ENCODE data around the gene SOWAHC. TPM values are rescaled to one million over a fixed set of nuclear protein-coding genes. Genes with fewer than 3 reads are reported as not detected.

The SOWAHC gene
- total and polyA plus RNA-seq, 2 of the 13 experiments (the other 11 are each of a cell fraction or from before 2014, with no cell fraction given) = 21.2 to 22.5 TPM

DNA sequence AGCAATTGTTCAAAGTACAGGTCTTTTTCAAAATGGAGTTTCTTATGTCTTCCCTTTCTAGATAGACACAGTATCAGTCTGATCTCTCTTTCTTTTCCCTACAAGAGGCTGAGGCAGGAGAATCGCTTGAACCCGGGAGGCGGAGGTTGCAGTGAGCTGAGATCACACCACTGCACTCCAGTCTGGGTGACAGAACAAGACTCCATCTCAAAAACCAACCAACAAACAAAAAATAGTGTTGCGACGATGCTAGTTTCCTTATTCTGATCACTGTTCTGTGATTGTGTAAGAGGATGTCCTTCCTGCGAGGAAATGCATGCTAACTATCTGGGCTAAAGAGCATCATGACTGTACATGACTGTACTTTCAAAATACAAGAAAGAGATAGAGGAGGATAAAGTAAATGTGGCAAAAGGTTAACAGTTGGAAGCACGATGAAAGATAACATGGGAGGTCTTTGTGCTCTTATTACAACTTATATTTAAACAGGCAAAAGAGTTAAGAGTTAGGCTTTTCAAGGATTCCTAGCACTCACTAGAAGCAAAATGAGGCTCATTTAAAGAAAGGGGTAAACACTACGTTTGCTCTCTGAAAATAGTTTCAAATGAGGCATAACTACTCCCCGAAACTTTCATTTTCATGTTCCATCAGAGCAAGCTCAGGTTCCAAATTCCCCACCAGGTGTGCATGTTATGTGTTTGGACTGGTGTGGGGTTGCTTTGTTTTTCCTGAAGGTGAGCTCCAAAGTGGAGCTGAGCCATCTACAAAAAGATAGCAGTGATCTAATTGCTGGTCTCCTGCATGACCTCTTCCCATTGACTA is 23.8 kb downstream of the SOWAHC start (continued):
- TF ChIP-seq, protein P1, sequence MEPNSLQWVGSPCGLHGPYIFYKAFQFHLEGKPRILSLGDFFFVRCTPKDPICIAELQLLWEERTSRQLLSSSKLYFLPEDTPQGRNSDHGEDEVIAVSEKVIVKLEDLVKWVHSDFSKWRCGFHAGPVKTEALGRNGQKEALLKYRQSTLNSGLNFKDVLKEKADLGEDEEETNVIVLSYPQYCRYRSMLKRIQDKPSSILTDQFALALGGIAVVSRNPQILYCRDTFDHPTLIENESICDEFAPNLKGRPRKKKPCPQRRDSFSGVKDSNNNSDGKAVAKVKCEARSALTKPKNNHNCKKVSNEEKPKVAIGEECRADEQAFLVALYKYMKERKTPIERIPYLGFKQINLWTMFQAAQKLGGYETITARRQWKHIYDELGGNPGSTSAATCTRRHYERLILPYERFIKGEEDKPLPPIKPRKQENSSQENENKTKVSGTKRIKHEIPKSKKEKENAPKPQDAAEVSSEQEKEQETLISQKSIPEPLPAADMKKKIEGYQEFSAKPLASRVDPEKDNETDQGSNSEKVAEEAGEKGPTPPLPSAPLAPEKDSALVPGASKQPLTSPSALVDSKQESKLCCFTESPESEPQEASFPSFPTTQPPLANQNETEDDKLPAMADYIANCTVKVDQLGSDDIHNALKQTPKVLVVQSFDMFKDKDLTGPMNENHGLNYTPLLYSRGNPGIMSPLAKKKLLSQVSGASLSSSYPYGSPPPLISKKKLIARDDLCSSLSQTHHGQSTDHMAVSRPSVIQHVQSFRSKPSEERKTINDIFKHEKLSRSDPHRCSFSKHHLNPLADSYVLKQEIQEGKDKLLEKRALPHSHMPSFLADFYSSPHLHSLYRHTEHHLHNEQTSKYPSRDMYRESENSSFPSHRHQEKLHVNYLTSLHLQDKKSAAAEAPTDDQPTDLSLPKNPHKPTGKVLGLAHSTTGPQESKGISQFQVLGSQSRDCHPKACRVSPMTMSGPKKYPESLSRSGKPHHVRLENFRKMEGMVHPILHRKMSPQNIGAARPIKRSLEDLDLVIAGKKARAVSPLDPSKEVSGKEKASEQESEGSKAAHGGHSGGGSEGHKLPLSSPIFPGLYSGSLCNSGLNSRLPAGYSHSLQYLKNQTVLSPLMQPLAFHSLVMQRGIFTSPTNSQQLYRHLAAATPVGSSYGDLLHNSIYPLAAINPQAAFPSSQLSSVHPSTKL (CRISPR knock-in tag; IDR thresholded peaks at IDR 0.05) = peak; percentile 86
- TF ChIP-seq, protein P2, sequence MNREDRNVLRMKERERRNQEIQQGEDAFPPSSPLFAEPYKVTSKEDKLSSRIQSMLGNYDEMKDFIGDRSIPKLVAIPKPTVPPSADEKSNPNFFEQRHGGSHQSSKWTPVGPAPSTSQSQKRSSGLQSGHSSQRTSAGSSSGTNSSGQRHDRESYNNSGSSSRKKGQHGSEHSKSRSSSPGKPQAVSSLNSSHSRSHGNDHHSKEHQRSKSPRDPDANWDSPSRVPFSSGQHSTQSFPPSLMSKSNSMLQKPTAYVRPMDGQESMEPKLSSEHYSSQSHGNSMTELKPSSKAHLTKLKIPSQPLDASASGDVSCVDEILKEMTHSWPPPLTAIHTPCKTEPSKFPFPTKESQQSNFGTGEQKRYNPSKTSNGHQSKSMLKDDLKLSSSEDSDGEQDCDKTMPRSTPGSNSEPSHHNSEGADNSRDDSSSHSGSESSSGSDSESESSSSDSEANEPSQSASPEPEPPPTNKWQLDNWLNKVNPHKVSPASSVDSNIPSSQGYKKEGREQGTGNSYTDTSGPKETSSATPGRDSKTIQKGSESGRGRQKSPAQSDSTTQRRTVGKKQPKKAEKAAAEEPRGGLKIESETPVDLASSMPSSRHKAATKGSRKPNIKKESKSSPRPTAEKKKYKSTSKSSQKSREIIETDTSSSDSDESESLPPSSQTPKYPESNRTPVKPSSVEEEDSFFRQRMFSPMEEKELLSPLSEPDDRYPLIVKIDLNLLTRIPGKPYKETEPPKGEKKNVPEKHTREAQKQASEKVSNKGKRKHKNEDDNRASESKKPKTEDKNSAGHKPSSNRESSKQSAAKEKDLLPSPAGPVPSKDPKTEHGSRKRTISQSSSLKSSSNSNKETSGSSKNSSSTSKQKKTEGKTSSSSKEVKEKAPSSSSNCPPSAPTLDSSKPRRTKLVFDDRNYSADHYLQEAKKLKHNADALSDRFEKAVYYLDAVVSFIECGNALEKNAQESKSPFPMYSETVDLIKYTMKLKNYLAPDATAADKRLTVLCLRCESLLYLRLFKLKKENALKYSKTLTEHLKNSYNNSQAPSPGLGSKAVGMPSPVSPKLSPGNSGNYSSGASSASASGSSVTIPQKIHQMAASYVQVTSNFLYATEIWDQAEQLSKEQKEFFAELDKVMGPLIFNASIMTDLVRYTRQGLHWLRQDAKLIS (CRISPR knock-in tag; IDR thresholded peaks at IDR 0.05) = no peak
- TF ChIP-seq TEAD3 (CRISPR knock-in tag; optimal IDR thresholded peaks at IDR 0.05; ENCODE audit: borderline replicate concordance) = peak; percentile 57
- peak; percentile 46; the same call in 1 of the 2 replicates for TF ChIP-seq ZBTB38 (CRISPR knock-in tag; IDR thresholded peaks at IDR 0.05)
- TF ChIP-seq, protein P3, sequence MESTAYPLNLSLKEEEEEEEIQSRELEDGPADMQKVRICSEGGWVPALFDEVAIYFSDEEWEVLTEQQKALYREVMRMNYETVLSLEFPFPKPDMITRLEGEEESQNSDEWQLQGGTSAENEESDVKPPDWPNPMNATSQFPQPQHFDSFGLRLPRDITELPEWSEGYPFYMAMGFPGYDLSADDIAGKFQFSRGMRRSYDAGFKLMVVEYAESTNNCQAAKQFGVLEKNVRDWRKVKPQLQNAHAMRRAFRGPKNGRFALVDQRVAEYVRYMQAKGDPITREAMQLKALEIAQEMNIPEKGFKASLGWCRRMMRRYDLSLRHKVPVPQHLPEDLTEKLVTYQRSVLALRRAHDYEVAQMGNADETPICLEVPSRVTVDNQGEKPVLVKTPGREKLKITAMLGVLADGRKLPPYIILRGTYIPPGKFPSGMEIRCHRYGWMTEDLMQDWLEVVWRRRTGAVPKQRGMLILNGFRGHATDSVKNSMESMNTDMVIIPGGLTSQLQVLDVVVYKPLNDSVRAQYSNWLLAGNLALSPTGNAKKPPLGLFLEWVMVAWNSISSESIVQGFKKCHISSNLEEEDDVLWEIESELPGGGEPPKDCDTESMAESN (CRISPR knock-in tag; conservative IDR thresholded peaks at IDR 0.05) = 0 out of 2 replicates have a peak, but pooled peaks have one; percentile 18
- TF ChIP-seq TBX2 (CRISPR knock-in tag; IDR thresholded peaks at IDR 0.05; ENCODE audit: borderline replicate concordance) = peak; percentile 60; the same call in 1 of the 2 replicates
- no peak for TF ChIP-seq MEIS2 (CRISPR knock-in tag; IDR thresholded peaks at IDR 0.05)
- TF ChIP-seq CEBPB (IDR thresholded peaks at IDR 0.05; ENCODE audit: borderline replicate concordance, low read depth, low read length) = peak; percentile 94
- TF ChIP-seq, protein P4, sequence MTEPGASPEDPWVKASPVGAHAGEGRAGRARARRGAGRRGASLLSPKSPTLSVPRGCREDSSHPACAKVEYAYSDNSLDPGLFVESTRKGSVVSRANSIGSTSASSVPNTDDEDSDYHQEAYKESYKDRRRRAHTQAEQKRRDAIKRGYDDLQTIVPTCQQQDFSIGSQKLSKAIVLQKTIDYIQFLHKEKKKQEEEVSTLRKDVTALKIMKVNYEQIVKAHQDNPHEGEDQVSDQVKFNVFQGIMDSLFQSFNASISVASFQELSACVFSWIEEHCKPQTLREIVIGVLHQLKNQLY (CRISPR knock-in tag; IDR thresholded peaks at IDR 0.05) = peak; percentile 57; the same call in 1 of the 2 replicates
- no peak for TF ChIP-seq ZNF34 (CRISPR knock-in tag; IDR thresholded peaks at IDR 0.05; ENCODE audit: borderline replicate concordance)
- TF ChIP-seq TP53 (CRISPR knock-in tag; conservative IDR thresholded peaks at IDR 0.05) = 0 out of 2 replicates have a peak, but pooled peaks have one; percentile 38
- TF ChIP-seq ZFX (CRISPR knock-in tag; IDR thresholded peaks at IDR 0.05; ENCODE audit: low read depth) = peak; percentile 37; the same call in 1 of the 2 replicates
- peak; percentile 65; the same call in 1 of the 2 replicates for TF ChIP-seq FOXO1 (CRISPR knock-in tag; IDR thresholded peaks at IDR 0.05)
- TF ChIP-seq CHCHD3 (CRISPR knock-in tag; IDR thresholded peaks at IDR 0.05) = no peak
- TF ChIP-seq, protein P5, sequence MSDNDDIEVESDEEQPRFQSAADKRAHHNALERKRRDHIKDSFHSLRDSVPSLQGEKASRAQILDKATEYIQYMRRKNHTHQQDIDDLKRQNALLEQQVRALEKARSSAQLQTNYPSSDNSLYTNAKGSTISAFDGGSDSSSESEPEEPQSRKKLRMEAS (IDR thresholded peaks at IDR 0.05) = peak; percentile 60; the same call in 1 of the 2 replicates
- no peak for TF ChIP-seq ZNF136 (CRISPR knock-in tag; IDR thresholded peaks at IDR 0.05; ENCODE audit: low read depth)
